Stimulated activated CD8-positive, alpha-beta memory T cell treated with anti-CD3 and anti-CD28 coated beads, Interleukin-12 subunit alpha, Interleukin-12 subunit beta, amount 100 ng/mL, for 4 hours (primary cell): Measurements from ENCODE around the gene PVALB.

ENCODE experiments used
- DNase-seq: peaks from one replicate; pipeline ENCODE4 v3.0.0-alpha.2; 2020; ENCODE audit warnings: low read depth

The PVALB gene

DNA sequence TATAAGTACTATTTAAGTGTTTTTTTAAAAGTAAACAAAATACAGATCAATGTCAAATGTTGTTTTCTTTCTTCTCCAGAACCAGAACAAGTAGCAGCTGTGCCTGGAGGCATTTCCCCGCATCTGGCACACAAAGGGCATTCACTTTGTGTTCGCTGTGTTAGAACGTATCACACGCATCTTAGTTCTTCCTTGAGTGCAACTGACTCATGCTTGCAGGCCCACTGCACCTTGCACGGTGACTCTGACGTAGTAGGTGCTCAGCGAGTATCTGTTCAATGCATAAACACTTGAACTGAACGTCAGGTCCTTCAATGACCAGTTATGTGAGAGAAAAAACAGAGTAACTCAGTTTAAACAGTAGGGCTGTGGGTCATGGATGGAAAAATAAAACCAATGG is 44.4 kb downstream of the PVALB start:
- no peak for DNase-seq

DNA sequence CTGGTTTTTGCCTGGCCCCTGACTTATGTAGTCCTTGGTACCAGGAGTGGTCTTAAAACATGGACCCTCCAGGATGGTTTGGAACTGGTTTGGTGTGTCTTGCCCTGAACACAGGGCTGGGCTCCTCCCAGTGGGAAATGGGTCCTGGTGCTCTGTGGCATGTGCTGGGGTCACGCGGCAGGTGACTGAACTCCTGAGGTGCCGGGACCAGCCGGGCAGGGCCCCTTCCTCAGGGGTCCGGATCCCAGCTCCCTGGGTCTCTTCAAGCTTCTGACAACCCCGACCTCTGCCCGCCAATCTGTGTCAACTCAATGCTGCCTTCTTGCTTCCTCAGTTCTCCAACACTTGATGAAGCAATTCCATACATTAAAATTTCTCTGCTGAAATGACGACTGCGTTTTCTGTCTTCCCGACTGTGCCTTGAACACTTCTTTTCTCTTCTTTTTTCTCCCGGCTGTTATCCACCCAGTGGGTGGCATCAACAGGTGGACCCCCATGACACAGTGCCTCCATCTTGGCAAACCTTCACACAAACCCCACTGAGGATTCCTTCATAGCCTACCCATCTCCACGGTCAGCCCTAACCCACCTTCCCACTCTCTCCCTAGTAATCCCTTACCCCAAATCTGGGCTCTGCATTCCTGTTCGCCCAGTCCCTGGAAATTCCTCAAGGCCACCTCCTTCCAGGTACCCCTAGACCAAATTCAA is 45.3 kb downstream of the PVALB start:
- no peak for DNase-seq

DNA sequence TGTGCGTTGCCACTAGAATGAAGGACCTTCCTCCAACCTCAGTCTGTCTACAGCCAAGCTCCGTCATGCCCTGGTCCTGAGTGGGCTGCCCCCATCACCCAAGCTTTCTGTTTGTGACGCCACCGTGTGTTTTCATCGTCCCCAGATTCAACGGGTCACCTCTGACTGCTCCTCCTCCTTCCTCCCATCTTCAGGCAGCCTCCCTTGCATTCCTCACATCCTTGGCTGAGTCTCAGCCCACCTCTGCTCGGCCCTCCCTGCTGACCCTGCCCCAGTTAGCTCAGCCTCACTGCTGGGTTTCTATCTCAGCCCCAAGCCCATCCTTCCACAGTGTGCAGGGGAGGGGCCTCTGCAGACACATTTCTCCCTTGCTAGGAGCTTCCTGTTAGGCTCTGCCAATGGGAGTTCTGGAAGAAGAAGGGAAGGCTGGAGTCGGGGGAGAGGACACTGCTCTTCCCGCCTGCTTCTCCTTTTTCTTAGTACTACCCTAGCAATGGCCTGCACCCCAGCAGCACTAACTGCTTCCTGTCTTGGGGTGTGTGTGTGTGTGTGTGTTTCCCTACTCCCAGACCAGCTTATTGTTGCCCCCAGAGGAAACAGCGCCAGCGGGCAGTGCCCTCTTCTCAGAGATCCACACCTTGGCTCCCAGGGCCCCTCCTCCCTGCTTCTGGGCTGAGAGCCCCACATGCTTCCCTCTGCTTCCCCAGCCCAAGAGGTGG is 46.2 kb downstream of the PVALB start:
- no peak for DNase-seq

DNA sequence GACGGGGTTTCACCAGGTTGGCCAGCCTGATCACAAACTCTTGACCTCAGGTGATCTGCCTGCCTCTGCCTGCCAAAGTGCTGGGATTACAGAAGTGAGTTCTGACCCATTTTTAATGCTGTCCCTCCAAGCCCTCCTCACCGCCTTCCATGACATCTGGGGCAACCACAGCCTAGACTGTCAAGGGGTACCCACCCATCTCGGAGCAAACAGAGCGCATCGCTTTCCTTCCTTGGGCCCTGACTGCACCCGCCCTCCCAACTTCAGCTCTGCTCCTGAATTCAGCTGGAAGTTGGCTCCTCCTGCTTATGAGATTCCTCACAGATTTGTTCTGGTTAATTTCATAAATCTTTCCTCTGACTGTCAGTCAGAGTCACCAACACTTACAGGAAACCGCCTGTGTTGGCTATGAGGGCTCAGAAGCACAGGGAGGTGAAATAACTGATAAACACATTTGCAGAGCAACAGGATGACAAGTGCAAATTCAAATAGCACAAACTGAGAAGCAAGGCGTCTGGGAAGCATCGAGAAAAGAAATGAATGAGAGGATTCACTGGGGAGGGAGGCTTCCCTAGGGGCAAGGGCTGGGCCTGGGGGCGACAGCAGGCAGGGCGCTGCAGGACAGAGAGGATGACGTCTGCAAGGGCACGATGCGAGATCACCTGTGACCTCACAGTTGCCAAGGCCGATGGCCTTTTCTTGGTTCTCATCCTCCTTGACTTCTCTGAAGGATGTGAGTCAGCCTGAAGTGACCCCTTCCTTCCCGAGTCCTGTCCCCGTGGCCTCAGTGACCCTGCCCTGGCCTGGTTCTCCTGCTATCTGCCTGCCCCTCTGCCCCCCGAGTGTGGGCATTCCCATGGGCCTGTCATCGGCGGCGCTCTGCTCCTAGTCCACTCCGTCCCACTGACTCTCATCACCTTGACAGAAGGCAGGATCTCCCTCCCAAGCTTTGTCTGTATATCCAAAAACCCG is 47.0 kb downstream of the PVALB start:
- DNase-seq, result no peak

DNA sequence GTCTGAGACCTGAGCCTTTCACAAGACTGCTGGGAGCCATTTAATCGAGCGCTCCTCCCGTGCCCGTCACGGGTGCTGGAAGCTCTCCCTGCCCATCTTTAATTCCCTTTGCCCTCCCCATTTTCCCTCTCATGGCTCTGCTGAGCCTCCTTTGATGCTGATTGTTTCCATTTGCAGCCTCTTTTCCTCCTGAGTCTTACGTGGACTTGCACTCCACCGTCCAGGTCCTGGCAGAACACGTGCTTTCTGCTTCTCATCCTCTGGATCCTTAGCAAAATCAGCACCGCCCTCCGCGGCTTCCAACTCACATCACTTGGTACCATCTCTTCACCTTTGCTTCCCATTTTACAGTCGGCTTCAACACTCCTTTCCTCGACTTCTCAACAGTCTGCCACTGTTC is 48.2 kb downstream of the PVALB start:
- DNase-seq, result no peak

DNA sequence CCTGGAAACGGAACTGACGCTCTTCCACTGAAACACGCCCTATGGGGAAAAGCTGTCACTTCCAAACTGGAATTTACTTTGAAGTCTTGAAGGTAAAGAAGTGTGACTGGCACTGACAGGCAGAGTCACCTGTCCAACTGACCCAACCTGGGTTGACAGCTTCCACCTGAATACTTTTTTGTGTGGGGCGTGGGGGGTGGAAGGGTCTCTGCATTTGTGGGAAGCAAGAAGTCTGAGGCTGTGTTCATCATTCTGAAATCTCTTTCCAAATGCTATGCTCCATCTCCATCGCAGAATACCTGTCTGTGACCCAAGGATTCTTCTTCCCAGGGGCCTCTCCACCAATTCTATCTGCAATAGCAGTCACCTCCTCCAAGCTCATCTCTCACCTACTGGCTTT is 48.7 kb downstream of the PVALB start:
- DNase-seq, result no peak

DNA sequence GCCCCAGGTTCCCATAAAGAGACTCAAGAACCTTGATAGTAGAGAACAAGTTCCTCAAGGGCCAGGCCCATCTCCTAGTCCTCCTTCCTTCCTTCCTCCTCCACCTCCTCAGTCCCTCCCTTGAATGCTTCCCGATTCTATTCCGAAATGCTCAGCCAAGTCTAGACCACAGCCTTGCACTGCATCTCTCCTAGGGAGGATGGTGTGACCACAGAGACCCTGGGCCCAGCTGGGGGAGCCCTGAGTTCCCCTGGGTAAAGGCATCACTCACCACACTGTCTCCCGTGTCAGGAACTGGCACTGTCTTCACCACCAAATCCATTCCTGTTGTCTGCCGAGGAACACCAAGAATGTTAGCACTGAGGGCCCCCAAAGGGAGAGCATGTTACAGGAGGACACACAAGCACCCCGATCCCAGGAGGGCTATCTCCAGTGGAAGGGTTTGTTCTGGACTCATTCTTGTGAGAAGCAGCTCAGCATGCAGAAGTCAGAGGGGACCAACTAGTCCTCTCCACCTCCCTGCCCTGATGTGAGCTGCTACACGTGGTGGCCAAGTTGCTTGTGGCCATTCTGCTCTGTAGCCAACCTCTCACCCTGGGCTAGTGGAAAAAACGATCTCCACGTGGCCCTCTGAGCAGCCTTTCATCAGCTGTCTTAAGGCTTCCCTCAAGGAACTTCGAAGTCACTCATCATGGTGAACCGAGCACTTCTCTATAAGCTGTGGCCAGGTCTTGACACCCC is 49.6 kb downstream of the PVALB start:
- DNase-seq, result no peak

DNA sequence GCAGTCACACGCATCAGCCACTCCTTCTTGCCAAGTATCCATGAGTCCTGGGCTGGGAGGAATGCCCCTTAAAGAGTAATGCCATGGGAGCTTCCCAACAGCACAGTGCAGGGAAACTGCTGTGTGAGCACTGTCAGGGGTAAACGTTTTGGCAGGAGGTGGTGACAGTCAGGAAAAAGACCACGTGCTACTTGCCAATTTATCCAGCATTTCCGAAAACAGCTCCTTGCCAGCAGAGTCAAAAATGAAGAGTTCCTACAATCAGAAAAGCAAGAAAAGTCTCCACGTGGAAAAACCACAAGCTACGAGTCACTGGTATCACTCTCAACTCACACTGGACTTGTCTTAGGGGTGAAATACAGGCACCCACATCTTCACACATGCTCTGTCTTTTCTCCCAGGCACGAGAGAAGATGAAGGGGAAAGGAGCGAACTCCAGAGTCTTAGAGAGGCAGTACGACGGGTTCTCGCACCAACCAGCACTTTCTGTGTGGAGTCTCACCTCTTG is 50.8 kb downstream of the PVALB start:
- DNase-seq, result no peak

DNA sequence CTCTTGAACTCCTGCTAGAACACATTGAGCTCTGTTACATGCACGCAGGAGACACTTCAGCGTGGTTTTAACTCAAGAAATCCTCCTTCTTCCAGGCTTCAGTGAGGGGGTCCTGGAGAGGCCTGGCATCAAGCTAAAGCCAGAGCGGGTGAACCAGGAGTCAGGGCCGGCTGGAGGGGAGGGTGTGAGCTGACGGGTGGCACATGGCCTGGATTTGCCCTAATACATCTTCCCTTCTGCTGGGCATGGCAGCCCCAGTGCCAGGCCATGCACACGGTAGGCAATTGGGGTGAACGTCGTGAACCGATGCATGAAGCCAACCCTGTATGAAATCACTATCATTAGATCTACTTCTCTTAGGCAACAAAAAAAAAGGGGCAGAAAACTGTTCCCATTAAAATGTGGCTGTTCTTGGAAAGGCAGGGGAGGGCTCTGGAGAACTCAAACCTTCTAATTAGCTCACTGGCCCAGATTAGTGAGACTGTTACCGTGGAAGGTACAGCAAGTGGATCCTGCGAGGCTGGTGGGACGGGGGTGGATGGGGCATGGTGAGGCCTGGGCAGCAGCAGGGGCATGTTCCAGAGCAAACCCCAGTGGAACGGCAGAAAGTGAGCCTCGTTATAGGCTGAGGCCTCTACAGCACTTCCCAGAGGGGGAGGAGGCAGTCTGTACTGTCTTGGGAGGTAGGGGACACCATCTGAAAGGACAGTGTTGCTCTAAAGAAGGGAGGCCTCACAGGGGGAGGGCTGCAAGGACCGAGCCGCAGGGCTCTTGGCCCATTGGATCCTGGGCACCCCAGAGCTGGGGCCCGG is 51.5 kb downstream of the PVALB start:
- DNase-seq, result no peak

DNA sequence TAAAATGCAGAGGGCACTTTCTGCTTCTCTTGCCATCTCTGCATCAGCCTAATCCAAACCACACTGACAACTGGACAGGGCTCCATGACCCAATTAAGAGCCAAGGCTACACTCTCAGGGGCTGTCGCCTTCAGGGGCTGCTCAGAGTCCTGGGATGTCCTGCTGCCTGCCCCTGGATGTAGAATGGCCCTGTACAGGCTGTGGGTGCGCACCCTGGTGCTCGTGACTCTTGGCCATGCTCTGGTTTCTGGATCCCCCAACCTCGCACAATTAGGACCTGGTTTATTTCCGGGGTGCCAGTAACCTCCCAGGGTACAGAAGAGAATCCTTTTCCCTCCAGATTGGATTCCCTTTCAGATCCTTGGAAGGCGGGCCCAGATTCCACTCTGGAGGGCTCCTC is 52.2 kb downstream of the PVALB start:
- no peak for DNase-seq

DNA sequence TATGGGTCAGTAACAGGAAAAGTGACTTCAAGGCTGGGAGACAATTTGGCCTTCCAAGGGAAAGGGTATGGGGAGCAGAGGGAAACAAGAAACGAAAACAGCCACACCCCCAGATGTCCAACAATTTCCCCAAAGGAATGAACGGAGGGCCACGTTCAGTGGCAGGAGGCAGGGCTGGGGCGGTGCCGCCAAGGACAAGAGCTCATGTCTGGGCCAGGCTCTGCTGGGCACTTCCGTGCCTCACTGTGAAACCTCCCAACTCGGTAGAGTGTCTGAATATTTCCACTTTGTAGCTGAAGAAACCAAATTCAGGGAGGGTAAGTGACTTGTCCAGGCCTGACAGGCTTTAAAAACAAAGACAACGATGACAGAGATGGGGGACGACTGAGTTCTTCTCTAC is 52.8 kb downstream of the PVALB start:
- DNase-seq, result no peak

DNA sequence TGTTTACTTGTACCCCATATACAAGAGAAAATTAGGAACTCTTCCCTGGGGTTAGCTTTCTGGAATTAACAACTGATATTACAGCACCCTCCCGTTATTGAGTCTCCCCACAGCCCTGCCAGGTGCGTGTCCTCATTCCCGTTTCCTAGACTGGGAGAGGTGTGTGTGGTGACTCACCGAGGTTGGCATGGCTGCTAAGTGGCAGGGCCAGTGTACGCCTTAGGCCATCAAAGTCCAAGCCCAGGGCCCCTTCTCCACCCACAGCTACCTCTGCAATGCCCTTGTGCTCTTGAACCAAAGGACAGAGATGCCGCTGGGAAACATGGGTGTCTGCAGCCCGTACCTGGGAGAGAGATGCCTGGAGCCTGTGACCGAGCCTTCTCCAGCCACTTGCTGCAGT is 53.3 kb downstream of the PVALB start:
- no peak for DNase-seq

DNA sequence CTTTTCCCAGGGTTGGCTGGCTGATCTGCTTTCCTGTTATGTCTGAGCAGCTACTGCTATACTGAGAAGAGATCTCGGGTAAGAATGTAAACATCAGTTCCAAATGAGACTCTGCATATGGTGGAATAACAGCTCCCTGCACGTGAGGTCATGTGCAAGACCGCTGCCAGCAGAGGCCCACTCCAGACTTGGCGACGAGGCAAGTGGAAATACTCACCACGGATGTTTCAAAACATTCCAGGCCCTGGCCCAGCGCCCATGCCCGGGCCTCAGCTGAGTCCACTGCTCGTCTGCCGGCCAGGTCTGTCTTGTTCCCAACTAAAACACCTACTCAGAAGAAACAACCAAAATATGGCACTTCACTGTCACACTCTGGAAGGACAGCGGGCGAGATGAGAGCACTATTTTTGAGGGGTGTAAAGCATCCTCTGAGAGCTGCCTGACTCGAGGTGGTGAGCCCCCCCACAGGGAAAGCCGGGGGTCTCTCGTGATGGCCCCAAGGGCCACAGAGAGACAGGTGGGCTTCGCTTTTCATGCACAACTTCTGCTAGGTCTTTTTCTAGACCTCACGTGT is 54.1 kb downstream of the PVALB start:
- DNase-seq, result no peak

DNA sequence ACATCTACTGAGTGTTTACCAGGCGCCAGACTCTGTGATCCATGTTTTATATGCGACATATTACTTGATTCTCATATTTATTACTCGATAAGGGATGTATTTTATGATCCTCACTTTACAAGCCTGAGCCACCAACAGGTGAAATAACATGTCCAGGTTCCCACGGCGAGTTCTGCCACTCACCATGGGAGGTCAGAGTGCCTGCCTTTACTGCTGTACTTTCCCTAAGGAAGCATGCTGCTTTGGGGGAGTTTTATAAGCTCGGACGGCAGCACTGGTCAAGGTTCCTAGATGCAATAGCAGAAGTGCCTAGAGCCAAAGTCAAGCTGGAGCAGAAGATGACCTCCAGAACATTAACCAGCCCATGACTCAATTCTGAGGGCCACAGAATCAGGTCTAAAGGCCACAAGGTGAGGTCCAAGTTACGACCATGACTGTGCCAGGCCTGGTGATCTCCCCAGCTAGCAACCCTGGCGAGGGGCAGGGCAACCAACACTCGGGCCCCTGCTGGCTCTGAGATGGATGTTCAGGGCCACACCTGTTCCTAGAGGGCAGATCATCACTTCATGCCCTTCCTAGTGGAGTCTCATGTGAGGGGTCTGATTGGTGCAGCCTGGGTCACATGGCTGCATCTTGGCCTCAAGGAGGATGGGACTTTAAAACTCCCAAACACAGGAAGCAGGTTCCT is 55.1 kb downstream of the PVALB start:
- no peak for DNase-seq

DNA sequence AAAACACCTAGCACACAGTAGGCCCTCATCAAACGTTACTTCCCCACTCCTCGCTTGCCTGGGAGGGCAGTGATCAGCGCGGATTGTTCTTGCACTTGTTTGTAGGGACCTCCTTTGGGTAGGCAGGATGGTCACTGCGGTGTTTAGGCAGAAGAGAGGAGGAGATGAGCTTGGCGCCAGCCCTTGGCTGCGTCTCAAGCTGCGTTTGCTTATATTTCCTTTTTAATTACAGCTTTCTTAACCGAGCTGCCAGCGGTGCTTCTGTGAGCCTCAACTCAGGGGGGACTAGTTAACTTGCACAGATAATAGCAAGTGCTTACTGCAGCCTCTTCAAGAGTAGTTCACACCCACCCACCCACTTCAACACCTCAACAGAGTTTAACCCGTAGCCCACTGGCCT is 56.0 kb downstream of the PVALB start:
- no peak for DNase-seq

DNA sequence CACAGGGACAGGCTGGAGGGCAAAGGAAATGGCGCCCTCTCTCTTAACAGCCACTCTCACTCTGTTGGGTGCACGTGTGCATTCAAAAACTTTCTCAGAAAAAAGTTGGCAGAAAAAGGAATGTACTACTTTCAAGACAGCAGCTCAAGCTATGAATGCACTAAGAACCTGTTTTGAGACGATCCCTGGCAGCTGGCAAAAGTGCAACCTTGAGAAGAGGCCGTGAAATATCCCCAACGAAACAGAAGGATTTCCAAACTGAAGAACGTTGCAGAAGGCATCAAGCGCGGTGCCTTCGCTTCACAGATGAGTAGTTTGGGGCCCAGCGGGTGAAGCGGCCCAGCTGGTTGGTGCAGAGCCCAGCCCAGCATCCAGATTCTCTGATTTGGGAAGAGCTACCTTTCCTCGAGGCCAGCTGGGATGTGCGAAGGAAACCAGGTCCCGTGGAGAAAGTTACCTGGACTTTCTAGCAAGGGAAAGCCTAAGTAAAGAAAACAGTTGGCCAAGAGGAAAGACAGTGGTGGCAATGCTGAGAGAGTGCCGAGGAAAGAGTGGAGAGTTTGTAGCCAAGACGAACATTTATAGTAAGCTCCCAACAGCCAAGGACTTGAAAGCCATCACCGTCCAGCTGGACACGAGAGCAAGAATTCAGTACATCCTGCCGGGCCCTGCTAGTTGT is 57.2 kb downstream of the PVALB start:
- no peak for DNase-seq

DNA sequence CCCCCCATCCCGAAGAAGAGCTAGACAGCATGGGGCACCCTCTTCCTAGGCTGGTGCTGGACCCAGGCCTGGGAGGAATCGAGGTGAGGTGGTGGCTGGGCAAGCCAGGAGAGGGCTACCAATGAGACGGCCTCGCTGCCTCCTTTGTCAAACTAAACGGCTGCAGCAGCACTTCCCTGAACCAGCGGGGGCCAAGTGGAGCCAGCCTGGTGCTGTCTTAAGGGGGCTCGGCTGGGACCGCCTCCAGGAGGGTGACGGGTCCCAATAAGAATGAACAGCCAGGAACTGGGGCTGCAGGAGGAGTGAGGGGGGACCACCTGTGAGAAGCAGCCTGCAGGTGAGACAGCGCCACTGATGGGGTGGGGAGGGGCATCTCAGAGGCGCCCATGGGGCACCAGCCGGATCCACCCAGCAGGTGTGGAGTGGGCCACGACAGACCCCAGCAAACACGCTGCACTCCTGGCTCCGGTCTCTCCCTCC is 58.0 kb downstream of the PVALB start:
- DNase-seq, result no peak

DNA sequence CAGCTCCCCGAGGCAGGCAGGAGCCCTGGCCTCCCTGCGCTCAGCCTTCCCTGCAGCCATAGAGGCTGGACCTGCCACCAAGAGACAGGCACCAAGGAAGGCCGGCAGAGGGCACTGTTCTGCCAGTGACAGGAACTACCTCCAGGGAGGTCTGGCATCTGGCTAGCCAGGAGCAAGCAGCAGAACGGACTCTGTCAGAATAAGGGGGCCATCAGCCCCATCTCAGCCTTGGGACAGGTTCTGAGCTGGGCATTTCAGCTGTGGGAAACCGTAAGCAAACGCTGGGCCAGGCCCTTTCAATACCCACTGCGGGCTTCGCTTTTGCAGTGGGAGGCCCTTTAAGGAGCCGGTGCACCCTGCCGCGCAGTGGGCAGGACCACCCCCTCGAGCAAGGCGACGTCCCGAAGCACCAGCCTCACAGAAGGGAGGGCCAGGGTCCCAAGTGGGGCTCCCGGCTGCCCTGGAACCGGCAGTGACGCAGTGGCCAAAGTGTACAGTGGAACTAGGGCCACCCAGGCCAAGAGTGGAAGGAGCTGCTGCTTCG is 59.1 kb downstream of the PVALB start:
- DNase-seq, result peak; percentile 39
